HepG2 (cell line): ENCODE results near the gene ZSCAN26. TPM values are rescaled to one million over a fixed set of nuclear protein-coding genes. Genes with fewer than 3 reads are reported as not detected.

ENCODE experiments used
- ATF5 ChIP-seq: sonication (generic); formaldehyde crosslinking; IDR thresholded peaks from 2 replicates; pipeline ENCODE4 v1.4.0; 2020; ENCODE audit warnings: mild to moderate bottlenecking, low read depth, missing genetic modification reagents
- FOXC1 ChIP-seq: sonication (generic); formaldehyde crosslinking; IDR thresholded peaks from 2 replicates; pipeline ENCODE4 v1.8.0; 2022; ENCODE audit warnings: mild to moderate bottlenecking, missing genetic modification reagents, borderline replicate concordance
- HDAC2 ChIP-seq: sonication (generic); formaldehyde crosslinking; IDR thresholded peaks from 2 replicates; pipeline ENCODE4 v1.4.0; 2020; ENCODE audit warnings: missing genetic modification reagents
- MEF2D ChIP-seq: sonication (generic); formaldehyde crosslinking; IDR thresholded peaks from 2 replicates; pipeline ENCODE4 v1.5.1; 2020; ENCODE audit warnings: mild to moderate bottlenecking, missing genetic modification reagents
- NFIC ChIP-seq: IDR thresholded peaks from 2 replicates; pipeline ENCODE4 v1.6.1; 2012; ENCODE audit warnings: mild to moderate bottlenecking, low read length, inconsistent platforms
- PRDM15 ChIP-seq: sonication (generic); formaldehyde crosslinking; IDR thresholded peaks from 2 replicates; pipeline ENCODE4 v1.4.0; 2020; ENCODE audit warnings: missing genetic modification reagents
- THRA ChIP-seq: sonication (generic); formaldehyde crosslinking; IDR thresholded peaks from 2 replicates; pipeline ENCODE4 v1.4.0; 2020; ENCODE audit warnings: missing genetic modification reagents, borderline replicate concordance
- ZBTB7B ChIP-seq: sonication (generic); formaldehyde crosslinking; IDR thresholded peaks from 2 replicates; pipeline ENCODE4 v1.4.0; 2020; ENCODE audit warnings: missing genetic modification reagents
- ZFYVE20 ChIP-seq: sonication (generic); formaldehyde crosslinking; IDR thresholded peaks from 2 replicates; pipeline ENCODE4 v1.8.0; 2023; ENCODE audit warnings: low read depth, mild to moderate bottlenecking, moderate library complexity, missing genetic modification reagents, borderline replicate concordance
- ZNF232 ChIP-seq: sonication (generic); formaldehyde crosslinking; IDR thresholded peaks from 2 replicates; pipeline ENCODE4 v1.4.0; 2020; ENCODE audit warnings: missing genetic modification reagents, borderline replicate concordance
- ZNF644 ChIP-seq: IDR thresholded peaks from 2 replicates; pipeline ENCODE4 v1.6.1; 2016; ENCODE audit warnings: low read depth
- ZNF784 ChIP-seq: sonication (generic); formaldehyde crosslinking; IDR thresholded peaks from 2 replicates; pipeline ENCODE4 v1.5.1; 2020; ENCODE audit warnings: missing genetic modification reagents, mild to moderate bottlenecking, borderline replicate concordance
- polyA plus RNA-seq, 8 experiments: library from polyadenylated mRNA; depleted of rRNA in 3 of 8; stranded (reverse) in 7 of 8; unstranded in 1 of 8; fragments of >200 nt; fragmentation: Illumina TruSeq in 4 of 8; extraction: Trizol in 4 of 8; gene quantifications; 2 replicates each; pipeline versions ENCODE4 v1.2.1 to v1.2.3, GENCODE V29; 2011 to 2016; ENCODE audit warnings: low read depth in 4 of 8, missing spikeins in 1 of 8, mixed read lengths in 1 of 8; ENCODE audit not compliant: insufficient read depth in 1 of 8
- total RNA-seq, 5 experiments: library from RNA; depleted of rRNA; stranded (reverse); fragments of >200 nt; fragmentation: Illumina TruSeq; extraction: Trizol; gene quantifications; 2 replicates each; pipeline ENCODE4 v1.2.3, GENCODE V29; 2016; ENCODE audit warnings: low read depth in 1 of 5

The ZSCAN26 gene
- total and polyA plus RNA-seq, 2 of the 13 experiments (the other 11 are each of a cell fraction or from before 2014, with no cell fraction given): 12.0 to 15.6 TPM

- TF ChIP-seq PRDM15 (CRISPR knock-in tag) (no peak), NFIC (no peak), ZFYVE20 (CRISPR knock-in tag) (no peak), THRA (CRISPR knock-in tag) (0 out of 2 replicates have a peak, but pooled peaks have one; percentile 42), FOXC1 (CRISPR knock-in tag) (peak; percentile 72; the same call in 1 of the 2 replicates), ZNF232 (CRISPR knock-in tag) (peak; percentile 66; the same call in 1 of the 2 replicates), MEF2D (CRISPR knock-in tag) (peak; percentile 67; the same call in 1 of the 2 replicates), HDAC2 (CRISPR knock-in tag) (peak; percentile 73), ATF5 (no peak), ZBTB7B (CRISPR knock-in tag) (peak; percentile 89), ZNF784 (CRISPR knock-in tag) (peak; percentile 62; the same call in 1 of the 2 replicates), ZNF644 (0 out of 2 replicates have a peak, but pooled peaks have one; percentile 20)
Measured at GRCh38 chr6:28281288-28282064, 14.5 kb downstream of the ZSCAN26 start, which contains the start of gene PGBD1 (continued).
